Right atrium auricular region (tissue), 2 donors: ENCODE data around the gene BEAN1. TPM values are rescaled to one million over a fixed set of nuclear protein-coding genes. Genes with fewer than 3 reads are reported as not detected.
"Not testable (repeated sequence)": the region's sequence is repeated elsewhere in the genome, so short reads cannot be mapped to it uniquely, and the experiment has no call there.

Experiments used
- DNase-seq: peaks from one replicate; pipeline ENCODE4 v3.0.0-alpha.2; 2019; ENCODE audit warnings: low spot score
- H3K27ac ChIP-seq, 2 donors: fragments of 200-600 bp; sonication (generic); 1 replicate in 1 of 2; 2 replicates in 1 of 2; pipeline ENCODE4 v1.5.1; 2016 to 2019
- H3K27me3 ChIP-seq, 2 donors: fragments of 200-600 bp; sonication (generic); one replicate each; pipeline versions ENCODE4 v1.5.1 to v1.6.0; 2017 to 2019
- H3K36me3 ChIP-seq: fragments of 200-600 bp; sonication (generic); one replicate; pipeline ENCODE4 v1.5.1; 2016
- H3K4me1 ChIP-seq, 2 donors: fragments of 200-600 bp; sonication (generic); one replicate each; pipeline versions ENCODE4 v1.5.1 to v1.6.0; 2017 to 2019
- H3K4me3 ChIP-seq, 2 donors: fragments of 200-600 bp; sonication (generic); 1 replicate in 1 of 2; 2 replicates in 1 of 2; pipeline ENCODE4 v1.5.1; 2017 to 2019; ENCODE audit warnings: mild to moderate bottlenecking in 1 of 2, moderate library complexity in 1 of 2
- H3K9me3 ChIP-seq, 2 donors: fragments of 200-600 bp; sonication (generic); one replicate each; pipeline ENCODE4 v1.5.1; 2019
- total RNA-seq, 2 donors: library from RNA; depleted of rRNA; stranded (reverse); fragments of >200 nt; gene quantifications; one replicate each; pipeline ENCODE4 v1.1.0, GENCODE V29; 2016
- TF ChIP-seq, protein P1 (sequence below), 2 donors: fragments of 200-600 bp; sonication (generic); IDR thresholded peaks; one replicate each; pipeline ENCODE4 v1.5.1; 2019; ENCODE audit warnings: antibody characterized with exemption in 2 of 2

BEAN1 gene
- total RNA-seq, 2 donors from 2014 or later = 0.48 to 0.75 TPM

DNA sequence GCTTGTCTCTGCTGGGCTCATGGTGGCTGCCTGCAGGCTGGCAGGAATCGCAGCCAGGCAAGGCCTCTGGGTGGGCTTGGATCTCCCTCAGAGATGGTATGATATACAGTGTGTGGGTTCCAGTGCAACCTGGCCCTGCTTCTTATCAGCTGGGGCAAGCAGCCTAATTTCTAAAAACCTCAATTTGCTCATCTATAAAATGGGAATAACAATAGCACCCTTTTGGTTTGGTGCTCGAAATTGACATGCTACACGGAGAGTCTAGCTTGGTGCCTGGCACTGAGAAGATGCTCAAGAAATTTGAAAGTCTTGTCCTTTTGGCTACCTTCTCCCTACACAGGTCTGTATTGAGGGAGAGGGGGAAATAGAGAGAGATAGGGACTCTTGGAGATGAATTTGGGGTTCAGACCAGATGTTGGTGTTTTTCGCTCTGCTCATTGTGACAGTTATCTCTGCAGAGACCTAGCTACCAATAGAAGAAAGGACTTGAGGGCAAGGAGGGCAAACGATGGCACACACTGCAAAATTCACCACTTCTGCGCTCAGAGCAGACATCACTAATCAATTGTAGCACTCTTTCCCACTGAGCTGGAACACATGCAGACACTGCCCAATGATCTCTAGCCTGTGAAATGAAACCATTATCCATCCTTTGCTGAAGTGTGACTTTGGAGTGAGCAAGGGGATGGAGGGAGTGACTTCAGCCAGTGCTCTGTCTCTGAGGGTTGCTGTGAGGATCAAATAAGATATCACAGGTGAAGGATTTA, 15.6 kb downstream of the BEAN1 start:
- Histone ChIP-seq H3K9me3 (no peaks in the 10 kb centered on the region), H3K4me1 (no peaks in the 10 kb centered on the region), H3K36me3 (no peaks in the 10 kb centered on the region), H3K27me3 (no peaks in the 10 kb centered on the region), H3K4me3 (no peak overlapping the region), H3K27ac (no peak overlapping the region)
- TF ChIP-seq, protein P1, sequence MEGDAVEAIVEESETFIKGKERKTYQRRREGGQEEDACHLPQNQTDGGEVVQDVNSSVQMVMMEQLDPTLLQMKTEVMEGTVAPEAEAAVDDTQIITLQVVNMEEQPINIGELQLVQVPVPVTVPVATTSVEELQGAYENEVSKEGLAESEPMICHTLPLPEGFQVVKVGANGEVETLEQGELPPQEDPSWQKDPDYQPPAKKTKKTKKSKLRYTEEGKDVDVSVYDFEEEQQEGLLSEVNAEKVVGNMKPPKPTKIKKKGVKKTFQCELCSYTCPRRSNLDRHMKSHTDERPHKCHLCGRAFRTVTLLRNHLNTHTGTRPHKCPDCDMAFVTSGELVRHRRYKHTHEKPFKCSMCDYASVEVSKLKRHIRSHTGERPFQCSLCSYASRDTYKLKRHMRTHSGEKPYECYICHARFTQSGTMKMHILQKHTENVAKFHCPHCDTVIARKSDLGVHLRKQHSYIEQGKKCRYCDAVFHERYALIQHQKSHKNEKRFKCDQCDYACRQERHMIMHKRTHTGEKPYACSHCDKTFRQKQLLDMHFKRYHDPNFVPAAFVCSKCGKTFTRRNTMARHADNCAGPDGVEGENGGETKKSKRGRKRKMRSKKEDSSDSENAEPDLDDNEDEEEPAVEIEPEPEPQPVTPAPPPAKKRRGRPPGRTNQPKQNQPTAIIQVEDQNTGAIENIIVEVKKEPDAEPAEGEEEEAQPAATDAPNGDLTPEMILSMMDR (IDR thresholded peaks at IDR 0.05) = no peak
- no peak for DNase-seq

GRCh38 chr16:66443269-66443652, 16.2 kb downstream of the BEAN1 start:
- Histone ChIP-seq H3K27ac (no peak overlapping the region), H3K36me3 (no peaks in the 10 kb centered on the region), H3K27me3 (no peaks in the 10 kb centered on the region), H3K4me3 (no peak overlapping the region), H3K9me3 (no peaks in the 10 kb centered on the region), H3K4me1 (no peaks in the 10 kb centered on the region)
- no peak for DNase-seq
- TF ChIP-seq, protein P1 (IDR thresholded peaks at IDR 0.05) = no peak

DNA sequence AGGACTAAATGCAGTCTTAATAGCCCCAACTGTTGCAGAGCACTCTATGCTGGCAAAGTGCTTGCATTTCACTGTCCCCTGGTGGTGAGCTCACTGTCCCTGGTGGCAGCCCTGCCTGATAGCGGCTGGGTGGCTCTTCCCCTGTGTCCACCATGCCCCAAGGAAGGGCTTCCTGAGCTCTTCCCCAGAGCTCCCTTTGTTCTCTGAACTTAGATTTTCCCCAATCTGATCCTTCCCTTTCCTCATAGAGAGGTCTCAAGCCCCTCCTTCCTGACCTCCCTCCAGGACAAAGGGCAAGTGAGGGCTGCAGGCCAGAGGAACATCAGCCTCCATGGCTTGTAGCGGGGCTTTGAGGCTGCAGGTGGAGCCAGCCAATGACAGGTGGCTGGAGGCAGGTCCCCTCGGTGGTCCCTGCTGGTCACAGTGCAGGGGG, 17.0 kb downstream of the BEAN1 start:
- Histone ChIP-seq H3K4me1 (no peaks in the 10 kb centered on the region), H3K9me3 (no peaks in the 10 kb centered on the region), H3K4me3 (no peak overlapping the region), H3K36me3 (no peaks in the 10 kb centered on the region), H3K27ac (no peak overlapping the region), H3K27me3 (no peaks in the 10 kb centered on the region)
- TF ChIP-seq, protein P1 (IDR thresholded peaks at IDR 0.05) = peak in 1 of 2 donors; percentile 19
- no peak for DNase-seq

GRCh38 chr16:66446737-66447136, 19.6 kb downstream of the BEAN1 start:
- H3K27ac ChIP-seq = no peak overlapping the region
- no peak overlapping the region for H3K4me3 ChIP-seq
- H3K27me3 ChIP-seq = no peaks in the 10 kb centered on the region
- no peaks in the 10 kb centered on the region for H3K9me3 ChIP-seq
- TF ChIP-seq, protein P1 (IDR thresholded peaks at IDR 0.05) = no peak
- no peaks in the 10 kb centered on the region for H3K36me3 ChIP-seq
- no peaks in the 10 kb centered on the region for H3K4me1 ChIP-seq
- no peak for DNase-seq

DNA sequence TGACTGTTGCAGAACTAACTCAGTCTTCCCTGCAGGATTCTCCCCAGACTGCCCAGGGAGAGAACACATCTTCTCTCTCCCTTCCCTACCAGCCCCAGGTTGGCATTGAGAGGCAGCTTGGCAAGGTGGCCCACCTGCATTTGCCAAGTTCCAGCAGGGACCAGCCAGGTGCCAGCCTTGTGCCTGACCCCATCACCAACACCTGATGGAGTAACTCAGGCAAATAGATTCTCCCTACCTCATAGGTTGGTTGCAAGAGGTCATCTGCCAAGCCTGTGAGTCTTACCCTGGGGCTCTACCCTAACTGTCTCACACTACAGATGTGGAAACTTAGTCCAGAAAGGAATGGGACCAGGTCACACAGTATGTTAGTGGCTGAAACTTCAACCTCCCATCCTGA, 20.4 kb downstream of the BEAN1 start:
- TF ChIP-seq, protein P1 (IDR thresholded peaks at IDR 0.05) = no peak

GRCh38 chr16:66451548-66451947, 24.5 kb downstream of the BEAN1 start:
- Histone ChIP-seq H3K4me1 (no peaks in the 10 kb centered on the region), H3K4me3 (no peak overlapping the region)

More for the DNA sequence above, 20.4 kb downstream of the BEAN1 start:
- DNase-seq = no peak
- Histone ChIP-seq H3K9me3 (no peaks in the 10 kb centered on the region), H3K4me3 (no peak overlapping the region), H3K27ac (no peak overlapping the region), H3K36me3 (no peaks in the 10 kb centered on the region), H3K4me1 (no peaks in the 10 kb centered on the region), H3K27me3 (no peaks in the 10 kb centered on the region)

DNA sequence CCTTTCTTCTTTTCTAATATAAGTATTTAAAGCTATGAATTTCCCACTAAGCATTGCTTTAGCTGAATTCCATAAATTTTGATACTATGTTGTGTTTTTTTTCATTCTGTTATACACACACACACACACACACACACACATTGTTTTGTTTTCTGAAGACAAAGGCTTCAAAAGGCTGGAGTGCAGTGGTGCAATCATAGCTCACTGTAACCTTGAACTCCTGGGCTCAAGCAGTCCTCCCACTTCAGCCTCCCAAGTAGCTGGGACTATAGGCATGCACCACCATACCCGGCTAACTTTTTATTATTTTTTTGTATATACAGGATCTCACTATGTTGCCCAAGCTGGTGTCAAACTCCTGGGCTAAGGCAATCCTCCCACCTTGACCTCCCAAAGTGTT, 26.1 kb downstream of the BEAN1 start:
- not testable (repeated sequence) for DNase-seq, H3K27me3 ChIP-seq, H3K9me3 ChIP-seq, H3K4me1 ChIP-seq, H3K27ac ChIP-seq, H3K4me3 ChIP-seq, H3K36me3 ChIP-seq

More at GRCh38 chr16:66451548-66451947, 24.5 kb downstream of the BEAN1 start:
- DNase-seq = no peak
- no peaks in the 10 kb centered on the region for H3K27me3 ChIP-seq
- H3K27ac ChIP-seq = no peak overlapping the region
- TF ChIP-seq, protein P1 (IDR thresholded peaks at IDR 0.05) = no peak
- no peaks in the 10 kb centered on the region for H3K36me3 ChIP-seq
- no peaks in the 10 kb centered on the region for H3K9me3 ChIP-seq
